GM18861 (cell line): ENCODE measurements around the gene DICER1.
"Not testable (repeated sequence)": the region's sequence is repeated elsewhere in the genome, so short reads cannot be mapped to it uniquely, and the experiment has no call there.

Experiments used
- ATAC-seq: cut with Tn5 transposase; IDR thresholded peaks from one replicate; pipeline ENCODE4 v1.9.1; 2021; ENCODE audit not compliant: unreplicated experiment

The DICER1 gene

DNA sequence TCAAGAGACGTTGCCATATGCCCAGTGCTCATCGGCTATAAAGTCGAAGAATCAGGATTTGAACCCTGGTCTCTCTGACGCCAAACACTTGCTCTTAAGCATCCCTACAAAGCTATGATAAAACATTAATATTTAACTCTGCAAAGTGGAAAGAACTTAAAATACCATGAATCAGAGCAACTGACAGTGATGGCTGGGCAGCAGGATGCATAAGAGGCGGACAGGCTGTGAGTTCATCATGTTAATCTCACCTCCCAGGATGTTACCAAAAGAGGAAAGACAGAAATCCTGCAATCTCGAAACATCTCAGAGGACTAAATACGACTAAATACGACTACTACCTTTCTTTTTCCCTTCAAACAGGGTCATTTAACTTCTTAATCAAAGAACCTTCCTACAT, 5.8 kb downstream of the DICER1 start:
- ATAC-seq, result no peak

- no peak for ATAC-seq
Observed at GRCh38 chr14:95150910-95151309, 6.4 kb downstream of the DICER1 start.

GRCh38 chr14:95149441-95149840, 7.9 kb downstream of the DICER1 start:
- ATAC-seq, result no peak

DNA sequence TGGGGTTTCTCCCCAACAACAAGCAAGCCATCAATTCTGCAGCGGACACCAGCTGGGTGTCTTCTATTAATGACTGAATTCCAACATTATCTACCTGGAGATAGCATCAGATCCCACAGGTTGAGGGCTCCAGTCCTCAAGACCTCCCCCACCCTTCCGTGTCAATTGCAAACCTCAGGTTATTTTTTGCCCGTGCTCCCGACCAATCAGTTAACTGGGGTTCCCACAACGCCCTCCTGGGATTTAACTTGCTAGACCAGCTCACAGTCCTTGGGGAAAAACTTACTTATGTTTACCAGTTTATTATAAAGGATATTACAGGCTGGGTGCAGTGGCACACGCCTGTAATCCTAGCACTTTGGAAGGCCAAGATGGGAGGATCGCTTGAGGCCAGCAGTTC, 9.7 kb downstream of the DICER1 start:
- no peak for ATAC-seq

DNA sequence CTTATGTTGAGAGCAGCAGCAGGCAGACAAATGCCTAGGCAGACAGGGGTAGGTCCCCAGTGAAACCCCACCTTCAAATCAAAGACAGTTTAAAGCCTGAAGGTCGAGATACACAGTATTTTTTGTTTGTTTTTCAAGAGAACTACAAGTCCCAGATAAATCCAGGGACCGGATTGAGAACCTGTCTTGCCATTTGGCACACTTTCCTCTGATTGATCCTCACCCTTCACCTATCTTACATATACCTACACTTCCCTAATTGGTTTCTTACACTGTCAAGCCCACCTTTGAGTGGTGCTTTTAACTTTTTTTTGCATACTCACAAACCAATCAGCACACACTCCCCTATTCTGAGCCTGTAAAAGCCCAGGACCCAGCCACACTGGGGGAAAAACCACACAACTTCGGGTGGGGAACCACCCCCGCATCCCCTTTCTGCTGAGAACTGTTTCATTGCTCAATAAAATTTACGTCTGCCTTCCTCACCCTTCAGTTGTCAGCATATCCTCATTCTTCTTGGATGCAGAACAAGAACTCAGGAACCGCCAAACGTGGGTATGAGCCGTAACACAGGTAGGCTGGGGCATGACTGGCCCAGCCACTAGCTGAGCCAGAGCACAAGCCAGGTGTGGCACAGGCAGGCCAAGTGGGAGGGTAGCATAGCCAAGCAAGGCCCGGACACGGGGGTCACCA, 11.1 kb downstream of the DICER1 start:
- no peak for ATAC-seq

DNA sequence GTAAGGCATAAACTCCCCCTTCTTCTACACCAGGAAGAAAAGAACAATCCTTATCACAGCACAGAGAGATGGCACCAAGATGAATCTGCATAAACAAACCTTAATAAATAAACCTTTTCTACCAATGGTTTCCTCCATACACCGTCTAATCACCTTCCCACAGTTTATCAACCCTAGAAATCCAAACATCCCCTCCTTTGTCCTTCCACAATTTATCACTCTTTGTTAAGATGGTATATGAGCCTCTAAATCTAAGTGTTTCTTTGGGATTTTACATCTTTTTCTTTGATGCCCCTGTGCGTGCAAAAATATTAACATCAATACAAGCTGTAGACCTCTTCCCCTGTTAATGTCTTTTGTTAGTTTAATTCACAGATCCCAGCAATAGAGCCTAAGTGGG, 12.5 kb downstream of the DICER1 start:
- ATAC-seq, result no peak

DNA sequence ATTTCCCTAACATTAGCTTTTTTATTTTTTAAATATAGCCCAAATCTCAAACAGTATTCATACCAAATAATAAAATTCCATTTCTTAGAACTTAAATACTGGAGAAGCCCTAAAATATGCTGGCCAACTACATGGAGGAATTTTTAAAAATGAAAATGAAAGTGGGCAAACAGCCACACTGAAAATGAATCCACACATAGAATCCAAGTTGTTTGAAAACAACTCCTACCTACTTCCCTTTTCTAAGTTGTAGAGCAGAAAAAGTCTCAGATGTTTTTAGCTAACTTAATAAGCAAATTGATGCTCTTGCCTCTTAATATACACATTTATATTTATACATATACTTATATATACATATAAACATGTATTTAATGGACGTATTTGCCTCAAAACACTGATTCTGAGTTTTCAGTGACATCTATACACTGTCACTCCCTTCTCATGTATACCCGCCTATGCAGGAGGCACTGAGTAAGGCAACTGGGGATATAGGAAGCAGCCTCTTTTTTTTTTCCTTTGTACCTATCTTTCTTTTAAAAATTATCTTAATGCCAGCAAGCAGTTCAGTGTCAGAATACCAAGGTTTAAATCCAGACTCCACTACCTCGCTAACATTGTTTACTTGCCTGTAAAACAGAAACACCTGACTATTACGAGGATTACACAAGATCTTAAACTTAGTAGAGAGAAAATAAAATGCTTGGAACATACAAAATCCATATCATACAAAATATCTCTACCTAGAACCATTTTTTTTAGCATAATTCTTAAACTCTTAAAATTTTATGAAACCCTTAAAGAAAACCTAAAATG, 13.3 kb downstream of the DICER1 start:
- no peak for ATAC-seq

- no peak for ATAC-seq
Observed at GRCh38 chr14:95142208-95142607, 15.1 kb downstream of the DICER1 start.

DNA sequence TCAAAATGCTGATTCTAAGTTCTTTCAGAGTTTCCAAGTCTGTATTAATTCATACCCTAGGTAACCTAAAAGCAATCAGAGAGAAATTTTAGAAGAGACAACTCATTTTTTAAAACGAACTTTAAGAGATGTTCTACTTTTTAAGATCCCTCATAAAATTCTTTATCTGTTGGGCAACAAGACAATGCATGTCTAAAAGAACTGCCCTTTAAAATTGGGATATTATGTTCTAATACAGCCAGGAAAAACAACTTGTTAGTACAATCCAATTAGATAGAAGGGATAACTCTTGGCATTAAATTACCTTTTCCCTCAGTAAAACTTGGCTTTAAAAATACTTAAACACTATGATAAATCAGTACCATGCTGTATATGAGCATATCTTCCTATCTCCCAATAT, 15.6 kb downstream of the DICER1 start:
- ATAC-seq, result no peak

GRCh38 chr14:95140060-95140858, 17.1 kb downstream of the DICER1 start:
- no peak for ATAC-seq

DNA sequence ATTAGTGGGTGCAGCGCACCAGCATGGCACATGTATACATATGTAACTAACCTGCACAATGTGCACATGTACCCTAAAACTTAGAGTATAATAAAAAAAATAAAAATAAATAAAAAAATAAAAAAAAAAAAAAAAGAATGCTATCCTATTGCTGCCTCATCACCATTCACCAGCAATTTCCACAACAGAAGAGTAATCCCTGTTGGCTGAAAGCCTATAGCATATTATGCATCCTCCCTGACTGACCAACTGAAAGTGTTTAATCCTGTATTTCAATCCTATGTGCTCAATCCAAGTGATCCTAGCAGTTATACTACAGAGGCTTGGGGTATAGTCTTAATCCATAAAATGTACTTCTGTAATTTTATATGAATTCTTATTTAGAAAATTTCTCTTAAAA, 18.5 kb downstream of the DICER1 start:
- no peak for ATAC-seq

- not testable (repeated sequence) for ATAC-seq
Observed at GRCh38 chr14:95138455-95138854, 18.9 kb downstream of the DICER1 start.

- ATAC-seq, result no peak
Observed at GRCh38 chr14:95137804-95138167, 19.5 kb downstream of the DICER1 start.

DNA sequence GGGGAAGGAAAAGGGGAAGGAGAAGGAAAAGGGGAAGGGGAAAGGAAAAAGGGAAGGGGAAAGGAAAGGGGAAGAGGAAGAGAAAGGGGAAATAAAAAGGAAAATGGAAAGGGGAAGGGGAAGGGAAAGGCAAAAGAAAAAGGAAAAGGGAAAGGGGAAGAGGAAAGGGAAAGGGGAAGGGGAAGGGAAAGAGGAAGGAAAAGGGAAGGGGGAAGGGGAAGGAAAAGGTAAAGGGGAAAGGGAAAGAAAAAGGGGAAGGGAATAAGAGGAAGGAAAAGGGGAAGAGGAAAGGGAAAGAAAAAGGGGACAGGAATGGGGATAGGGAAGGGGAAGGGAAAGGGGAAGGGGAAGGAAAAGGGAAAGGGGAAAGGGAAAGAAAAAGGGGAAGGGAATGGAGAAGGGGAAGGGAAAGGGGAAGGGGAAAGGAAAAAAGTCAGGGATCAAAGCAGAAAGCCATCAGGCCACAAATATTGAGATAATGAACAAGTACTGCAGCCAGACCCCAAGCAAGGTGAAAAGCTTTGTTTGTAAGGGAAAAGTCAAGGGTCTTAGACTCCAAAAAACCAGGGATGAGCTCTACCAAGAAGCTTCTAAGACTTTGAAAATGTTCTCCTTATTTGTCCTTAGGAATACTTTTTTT, 20.0 kb downstream of the DICER1 start:
- ATAC-seq, result no peak

DNA sequence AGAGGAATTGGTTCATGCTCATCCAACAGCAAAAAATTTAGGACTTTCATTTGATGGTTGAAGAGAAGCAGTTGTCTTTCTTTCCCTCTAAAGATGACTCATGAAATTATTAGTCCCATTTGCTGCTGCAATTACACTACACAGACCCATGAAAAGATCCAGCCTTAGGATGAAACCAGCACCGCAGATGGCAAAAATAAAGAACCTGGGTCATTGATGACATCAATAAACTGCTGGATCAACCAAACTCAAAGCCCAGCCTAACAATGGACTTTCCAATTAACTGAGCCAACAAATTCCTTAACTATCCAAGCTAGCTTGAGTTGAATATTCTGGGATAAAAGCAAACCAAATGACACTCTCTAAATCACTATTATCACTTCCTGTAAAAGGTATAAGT, 20.7 kb downstream of the DICER1 start:
- no peak for ATAC-seq

- ATAC-seq, result peak; percentile 53
Observed at GRCh38 chr14:95134304-95134933, 22.9 kb downstream of the DICER1 start.

GRCh38 chr14:95133282-95133681, 24.0 kb downstream of the DICER1 start:
- ATAC-seq, result no peak

- no peak for ATAC-seq
Observed at GRCh38 chr14:95132760-95133159, 24.6 kb downstream of the DICER1 start.

- ATAC-seq, result no peak
Observed at GRCh38 chr14:95130549-95130948, 26.8 kb downstream of the DICER1 start.

- no peak for ATAC-seq
Observed at GRCh38 chr14:95128140-95128539, 29.2 kb downstream of the DICER1 start.

DNA sequence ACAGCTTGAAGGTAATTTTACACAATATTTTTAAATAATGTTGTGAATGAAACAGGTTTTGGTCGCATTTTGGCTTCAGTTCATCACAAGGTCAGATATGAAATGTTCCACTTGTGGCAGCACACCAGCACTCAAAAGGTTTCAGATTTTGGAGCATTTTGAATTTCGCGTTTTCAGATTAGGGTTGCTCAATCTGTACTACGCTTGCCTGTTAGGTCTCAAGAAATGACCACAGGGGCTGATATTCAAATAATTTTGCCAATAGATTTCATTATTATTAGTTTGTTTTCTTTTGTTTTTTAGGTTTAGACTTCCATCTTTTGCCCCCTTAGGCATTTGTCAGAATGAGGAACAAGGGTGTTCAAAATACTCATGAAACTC, 29.8 kb downstream of the DICER1 start:
- no peak for ATAC-seq
